Heart left ventricle (tissue), 16 donors: ENCODE results near the gene PAXX. TPM values are rescaled to one million over a fixed set of nuclear protein-coding genes. Genes with fewer than 3 reads are reported as not detected.

Experiments used
- ATAC-seq, 4 donors: fragments of 200-7000 bp; cut with Tn5 transposase; one replicate each; pipeline ENCODE4 v1.9.1; 2020 to 2022; ENCODE audit warnings: moderate library complexity in 4 of 4, mild to moderate bottlenecking in 3 of 4, moderate number of reproducible peaks in 1 of 4
- DNase-seq, 5 donors: peaks; one replicate each; pipeline ENCODE4 v3.0.0-alpha.2; 2020
- H3K27ac ChIP-seq, 12 donors: fragments of 200-600 bp; sonication (generic) in 4 of 12; one replicate each; pipeline versions ENCODE4 v1.5.0 to v1.8.0; 2016 to 2022; ENCODE audit warnings: mild to moderate bottlenecking in 2 of 12
- H3K27me3 ChIP-seq, 9 donors: fragments of 200-600 bp; sonication (generic) in 2 of 9; one replicate each; pipeline versions ENCODE4 v1.5.1 to v1.8.0; 2016 to 2022; ENCODE audit warnings: mild to moderate bottlenecking in 3 of 9
- H3K36me3 ChIP-seq, 9 donors: fragments of 200-600 bp; sonication (generic) in 2 of 9; one replicate each; pipeline versions ENCODE4 v1.5.0 to v1.8.0; 2018 to 2022; ENCODE audit warnings: mild to moderate bottlenecking in 2 of 9
- H3K4me1 ChIP-seq, 12 donors: fragments of 200-600 bp; sonication (generic) in 4 of 12; one replicate each; pipeline versions ENCODE4 v1.5.0 to v1.8.0; 2016 to 2022; ENCODE audit warnings: mild to moderate bottlenecking in 3 of 12
- H3K4me3 ChIP-seq, 12 donors: fragments of 200-600 bp; sonication (generic) in 4 of 12; one replicate each; pipeline versions ENCODE4 v1.5.0 to v1.8.0; 2017 to 2022; ENCODE audit warnings: mild to moderate bottlenecking in 9 of 12, moderate library complexity in 4 of 12
- H3K9me3 ChIP-seq, 12 donors: fragments of 200-600 bp; sonication (generic) in 4 of 12; one replicate each; pipeline versions ENCODE4 v1.5.0 to v1.8.0; 2016 to 2022; ENCODE audit warnings: mild to moderate bottlenecking in 1 of 12
- POLR2A ChIP-seq, 2 donors: fragments of 450-650 bp; IDR thresholded peaks; one replicate each; pipeline ENCODE4 v1.6.1; 2017; ENCODE audit warnings: antibody characterized with exemption in 2 of 2, mild to moderate bottlenecking in 2 of 2, moderate library complexity in 2 of 2
- WGBS, 4 donors: extraction: QIAGEN DNeasy Blood & Tissue Kit in 2 of 4; methylation state at CpG; one replicate each; pipeline versions ENCODE4 v1.1.5 to v1.1.7; 2013 to 2018; 5-methylcytosine and 5-hydroxymethylcytosine counted together
- intact Hi-C, 10 donors: fragments of 100-400 bp; cut with DNase I; formaldehyde crosslinking; loops; one replicate each; pipeline versions ENCODE4 v1.11.1 to v1.14.2; 2022
- polyA plus RNA-seq, 2 donors: library from polyadenylated mRNA; stranded (reverse); fragments of 200-250 nt; gene quantifications; one replicate each; pipeline ENCODE4 v1.2.3, GENCODE V29; 2013
- total RNA-seq, 9 donors: library from RNA; depleted of rRNA in 2 of 9; stranded (reverse); fragments of >200 nt in 2 of 9; fragmentation: NEBNext Ultra II Directional in 3 of 9; extraction: Animal tissue kit (Norgen Biotek cat#: 25700) in 3 of 9; gene quantifications; one replicate each; pipeline versions ENCODE4 v1.1.0 to v1.2.4, GENCODE V29; 2016 to 2023
- TF ChIP-seq, protein P1 (sequence below), 12 donors: fragments of 200-600 bp; sonication (generic) in 4 of 12; IDR thresholded peaks; one replicate each; pipeline versions ENCODE4 v1.5.0 to v1.8.0; 2018 to 2022; ENCODE audit warnings: antibody characterized with exemption in 12 of 12, mild to moderate bottlenecking in 5 of 12
- donor health status: ischemic (EF 13 %, LVEDD 7.1; RV severe dilation, severe dysfunction).
- donor health status: healthy with polysubstance abuse.
- donor health status: DM: no; HTN: yes; CAD: no.
- donor health status: DM: no; HTN: no; CAD: no.
- donor health status: ischemic (EF 25% LVEDD 6.9; RV normal size, moderate dysfunction).
- donor health status: ischemic (EF 25% LVEDD 5.7; RV mildly dilated, moderate dysfunction).
- donor health status: healthy.
- donor health status: DM: yes; HTN: yes; CAD: no.
- donor health status: ischemic (EF 35%, LVEDD 5.7; RV mildly dilated, moderate dysfunction).
- donor health status: nonischemic (EF 11% LVEDD 7.7; RV severe dilation, severe dysfunction).
- donor health status: DM: yes; HTN: yes; CAD: no.
- donor health status: PGD.
- donor health status: ischemic (EF 29% LVEDD 5.4; RV normal size, mild dysfunction).
- donor health status: nonischemic (EF 23%, LVEDD 6.1; RV moderate dilation, normal function).

The PAXX gene
- total and polyA plus RNA-seq, 11 donors, result 15.0 to 57.3 (median 20.9) TPM

DNA sequence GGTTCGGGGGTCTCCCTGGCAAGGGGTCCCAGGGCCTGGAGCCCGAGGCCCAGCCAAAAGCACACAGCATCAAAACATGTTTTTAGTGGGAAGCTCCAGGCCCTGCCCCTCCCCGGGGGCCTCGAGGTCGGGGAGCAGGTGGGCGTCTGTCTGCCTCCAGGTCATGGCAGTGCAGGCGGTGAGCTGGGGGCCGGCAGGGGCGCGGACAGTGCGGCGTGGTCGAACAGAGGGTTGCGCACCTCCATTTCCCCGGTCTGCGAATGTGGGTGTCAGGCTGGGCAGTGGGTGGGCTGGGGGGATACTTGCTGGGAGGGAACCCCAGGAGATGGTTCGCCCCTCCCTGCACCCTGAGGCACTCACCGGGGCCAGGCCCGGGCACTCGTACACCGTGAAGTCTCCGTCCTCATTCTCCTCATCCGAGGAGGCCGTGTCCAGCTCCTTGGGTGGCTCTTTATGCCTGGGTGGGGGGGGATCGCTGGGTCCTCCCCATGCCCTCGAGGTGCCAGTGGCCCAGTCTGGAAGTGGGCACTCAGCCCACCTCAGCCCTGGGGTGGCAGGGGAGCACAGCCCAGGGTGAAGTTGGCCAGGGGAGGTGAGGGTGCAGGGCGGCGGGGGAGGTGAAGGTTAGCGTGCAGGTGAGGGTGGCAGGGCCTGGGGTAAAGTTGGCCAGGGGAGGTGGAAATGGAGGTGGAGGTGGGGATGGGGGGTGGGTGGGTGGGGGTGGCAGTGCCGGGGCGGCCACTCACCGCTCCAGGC, 47.6 kb downstream of the PAXX start:
- DNase-seq, result no peak
- ATAC-seq, result no peak
- intact Hi-C loops, result loop anchor here in 3 of 10 donors (5.0 to 10.0 kb wide), 3 partner anchors 92 to 195 kb away; partner anchors contain the start of genes PHPT1 (in 3 of the 3), AJM1 (in 2 of the 3) and C8G (in 1 of the 3)
- no peaks in the 10 kb centered on the region for H3K9me3 ChIP-seq
- peaks cover 0 to 49% (median 38%) of the 10 kb centered on the region in 9 donors for H3K36me3 ChIP-seq
- peaks cover 0 to 47% (median 31%) of the 10 kb centered on the region in 12 donors for H3K4me1 ChIP-seq
- H3K27me3 ChIP-seq, result peaks cover 0 to 5% (median 0%) of the 10 kb centered on the region in 9 donors
- no peak overlapping the region for H3K4me3 ChIP-seq
- 93 to 96% (median 94%) methylated on average over 29 to 32 of the region's 32 CpGs for WGBS, 4 donors
- no peak overlapping the region for H3K27ac ChIP-seq
- no peak for TF ChIP-seq POLR2A (IDR thresholded peaks at IDR 0.05)
- TF ChIP-seq, protein P1, sequence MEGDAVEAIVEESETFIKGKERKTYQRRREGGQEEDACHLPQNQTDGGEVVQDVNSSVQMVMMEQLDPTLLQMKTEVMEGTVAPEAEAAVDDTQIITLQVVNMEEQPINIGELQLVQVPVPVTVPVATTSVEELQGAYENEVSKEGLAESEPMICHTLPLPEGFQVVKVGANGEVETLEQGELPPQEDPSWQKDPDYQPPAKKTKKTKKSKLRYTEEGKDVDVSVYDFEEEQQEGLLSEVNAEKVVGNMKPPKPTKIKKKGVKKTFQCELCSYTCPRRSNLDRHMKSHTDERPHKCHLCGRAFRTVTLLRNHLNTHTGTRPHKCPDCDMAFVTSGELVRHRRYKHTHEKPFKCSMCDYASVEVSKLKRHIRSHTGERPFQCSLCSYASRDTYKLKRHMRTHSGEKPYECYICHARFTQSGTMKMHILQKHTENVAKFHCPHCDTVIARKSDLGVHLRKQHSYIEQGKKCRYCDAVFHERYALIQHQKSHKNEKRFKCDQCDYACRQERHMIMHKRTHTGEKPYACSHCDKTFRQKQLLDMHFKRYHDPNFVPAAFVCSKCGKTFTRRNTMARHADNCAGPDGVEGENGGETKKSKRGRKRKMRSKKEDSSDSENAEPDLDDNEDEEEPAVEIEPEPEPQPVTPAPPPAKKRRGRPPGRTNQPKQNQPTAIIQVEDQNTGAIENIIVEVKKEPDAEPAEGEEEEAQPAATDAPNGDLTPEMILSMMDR (IDR thresholded peaks at IDR 0.05), result no peak

DNA sequence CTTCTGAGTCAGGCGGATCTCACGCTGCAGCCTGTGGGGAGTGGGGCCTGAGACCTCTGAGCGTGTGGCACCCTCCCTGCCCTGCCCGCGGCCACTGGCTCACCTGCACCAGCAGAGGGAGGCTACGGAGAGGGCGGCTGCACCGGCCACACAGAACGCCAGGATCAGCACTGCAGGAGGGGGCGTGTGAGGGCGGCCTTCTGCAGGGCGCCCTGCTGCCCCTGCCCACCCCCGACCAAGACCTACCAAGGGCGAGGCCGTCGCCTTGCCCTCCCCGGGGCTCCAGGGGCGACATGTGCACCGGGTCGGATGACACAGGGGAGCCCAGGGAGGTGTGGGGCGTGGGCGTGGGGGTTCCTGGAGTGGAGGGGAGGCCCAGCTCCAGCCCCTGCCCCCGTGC, 48.3 kb downstream of the PAXX start:
- TF ChIP-seq POLR2A (IDR thresholded peaks at IDR 0.05), result no peak
- TF ChIP-seq, protein P1 (IDR thresholded peaks at IDR 0.05), result no peak
- Histone ChIP-seq H3K27ac (peak overlapping the region in 3 of 12 donors; percentile 17 to 76 (median 34)), H3K4me1 (peaks cover 0 to 46% (median 30%) of the 10 kb centered on the region in 12 donors), H3K9me3 (no peaks in the 10 kb centered on the region), H3K27me3 (peaks cover 0 to 11% (median 0%) of the 10 kb centered on the region in 9 donors), H3K4me3 (no peak overlapping the region), H3K36me3 (peaks cover 0 to 49% (median 38%) of the 10 kb centered on the region in 9 donors)
- intact Hi-C loops, result no loop called here
- ATAC-seq, result no peak
- DNase-seq, result no peak
- WGBS, 4 donors, result 87 to 95% (median 91%) methylated on average over 14 to 23 of the region's 23 CpGs

DNA sequence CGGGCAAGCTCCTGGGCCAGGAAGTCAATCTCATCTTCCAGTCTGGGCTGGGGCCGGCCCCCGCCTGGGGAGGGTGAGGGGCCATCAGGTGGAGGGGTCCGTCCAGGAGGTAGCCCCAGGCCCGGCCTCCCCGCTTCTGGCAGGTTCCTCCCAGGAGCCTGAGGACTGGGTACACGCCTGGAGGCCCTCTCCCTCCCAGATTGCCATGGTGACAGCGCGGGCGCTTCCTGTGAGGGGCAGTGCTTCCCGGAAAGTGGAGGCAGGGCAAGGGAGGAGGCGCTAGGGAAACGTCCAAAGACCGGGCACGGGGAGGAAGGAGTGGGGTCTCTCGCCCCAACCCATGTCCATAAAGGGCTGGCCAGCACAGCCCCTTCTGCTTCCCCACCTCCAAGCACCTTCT, 48.9 kb downstream of the PAXX start:
- Histone ChIP-seq H3K4me1 (peaks cover 0 to 49% (median 31%) of the 10 kb centered on the region in 12 donors), H3K27me3 (peaks cover 0 to 11% (median 0%) of the 10 kb centered on the region in 9 donors), H3K36me3 (peaks cover 0 to 49% (median 38%) of the 10 kb centered on the region in 9 donors), H3K9me3 (no peaks in the 10 kb centered on the region), H3K4me3 (no peak overlapping the region), H3K27ac (peak overlapping the region in 6 of 12 donors; percentile 17 to 76 (median 32))
- 55 to 71% (median 64%) methylated on average over 8 to 16 of the region's 16 CpGs for WGBS, 4 donors
- intact Hi-C loops, result no loop called here
- no peak for TF ChIP-seq POLR2A (IDR thresholded peaks at IDR 0.05)
- TF ChIP-seq, protein P1 (IDR thresholded peaks at IDR 0.05), result no peak
- ATAC-seq (no peak), DNase-seq (no peak)
